Glutamatergic neuron (in vitro differentiated cells): Measurements from ENCODE around the gene VPS35L. TPM values are rescaled to one million over a fixed set of nuclear protein-coding genes. Genes with fewer than 3 reads are reported as not detected.

Experiments used
- DNase-seq: peaks from one replicate; pipeline ENCODE4 v3.0.0; 2022
- H3K27ac Mint-ChIP-seq: one replicate; pipeline ENCODE4 v1.8.0; 2020; ENCODE audit warnings: mild to moderate bottlenecking, mixed read lengths, inconsistent platforms; ENCODE audit not compliant: unreplicated experiment
- H3K27me3 Mint-ChIP-seq: one replicate; pipeline ENCODE4 v1.8.0; 2020; ENCODE audit warnings: mild to moderate bottlenecking, moderate library complexity, mixed read lengths, inconsistent platforms; ENCODE audit not compliant: unreplicated experiment
- H3K36me3 Mint-ChIP-seq: one replicate; pipeline ENCODE4 v1.8.0; 2020; ENCODE audit warnings: mild to moderate bottlenecking, mixed read lengths, inconsistent platforms; ENCODE audit not compliant: unreplicated experiment
- H3K4me1 Mint-ChIP-seq: one replicate; pipeline ENCODE4 v1.8.0; 2020; ENCODE audit warnings: mild to moderate bottlenecking, low read depth, mixed read lengths, inconsistent platforms; ENCODE audit not compliant: unreplicated experiment
- H3K4me3 Mint-ChIP-seq: one replicate; pipeline ENCODE4 v1.8.0; 2020; ENCODE audit warnings: mild to moderate bottlenecking, mixed read lengths, inconsistent platforms; ENCODE audit not compliant: unreplicated experiment
- H3K9me3 Mint-ChIP-seq: one replicate; pipeline ENCODE4 v1.8.0; 2020; ENCODE audit warnings: mild to moderate bottlenecking, moderate library complexity, mixed read lengths, inconsistent platforms; ENCODE audit not compliant: unreplicated experiment
- CTCF ChIP-seq: fragments of 200-600 bp; sonication (generic); IDR thresholded peaks from one replicate; pipeline ENCODE4 v1.5.0; 2021; ENCODE audit not compliant: partially characterized antibody, unreplicated experiment
- total RNA-seq: library from RNA; stranded (reverse); fragmentation: NEBNext Ultra II Directional; extraction: Animal tissue kit (Norgen Biotek cat#: 25700); gene quantifications from one replicate; pipeline ENCODE4 v1.2.1, GENCODE V29; 2021; ENCODE audit not compliant: unreplicated experiment

VPS35L gene
- total RNA-seq, 1 donor from 2014 or later: 57.1 TPM

GRCh38 chr16:19706846-19707245 lies 151.3 kb downstream of the VPS35L start:
- peaks cover 5% of the 10 kb centered on the region for H3K27me3 Mint-ChIP-seq
- no peak overlapping the region for H3K27ac Mint-ChIP-seq
- H3K4me1 Mint-ChIP-seq: peaks cover 5% of the 10 kb centered on the region
- H3K4me3 Mint-ChIP-seq: no peak overlapping the region
- no peak for DNase-seq
- H3K9me3 Mint-ChIP-seq: peaks cover 6% of the 10 kb centered on the region
- TF ChIP-seq CTCF: no peak
- H3K36me3 Mint-ChIP-seq: peaks cover 5% of the 10 kb centered on the region

- no peak overlapping the region for H3K27ac Mint-ChIP-seq
- no peak for DNase-seq
Observed at GRCh38 chr16:19707569-19708295, 152.2 kb downstream of the VPS35L start.

GRCh38 chr16:19708296-19709205 lies 153.0 kb downstream of the VPS35L start:
- DNase-seq: no peak
- H3K36me3 Mint-ChIP-seq: peaks cover 5% of the 10 kb centered on the region
- no peak overlapping the region for H3K27ac Mint-ChIP-seq
- TF ChIP-seq CTCF: no peak
- H3K4me3 Mint-ChIP-seq: no peak overlapping the region
- H3K9me3 Mint-ChIP-seq: peaks cover 6% of the 10 kb centered on the region
- peaks cover 5% of the 10 kb centered on the region for H3K27me3 Mint-ChIP-seq
- peaks cover 5% of the 10 kb centered on the region for H3K4me1 Mint-ChIP-seq

More at GRCh38 chr16:19707569-19708295, 152.2 kb downstream of the VPS35L start:
- peaks cover 5% of the 10 kb centered on the region for H3K4me1 Mint-ChIP-seq
- H3K27me3 Mint-ChIP-seq: peaks cover 5% of the 10 kb centered on the region
- TF ChIP-seq CTCF: no peak
- H3K9me3 Mint-ChIP-seq: peaks cover 6% of the 10 kb centered on the region
- H3K36me3 Mint-ChIP-seq: peaks cover 5% of the 10 kb centered on the region
- no peak overlapping the region for H3K4me3 Mint-ChIP-seq

- Mint-ChIP-seq H3K4me3 (no peak overlapping the region), H3K27me3 (peaks cover 5% of the 10 kb centered on the region), H3K9me3 (peaks cover 6% of the 10 kb centered on the region), H3K4me1 (peaks cover 5% of the 10 kb centered on the region), H3K27ac (peak overlapping the region; percentile 22), H3K36me3 (peaks cover 5% of the 10 kb centered on the region)
- no peak for TF ChIP-seq CTCF
- DNase-seq: no peak
Observed at GRCh38 chr16:19709381-19710136, 154.1 kb downstream of the VPS35L start.
